OCI-LY7 (cell line): Measurements from ENCODE around the gene SCRN3.

Source experiments
- CTCF ChIP-seq: fragments of 200-600 bp; sonication (generic); conservative IDR thresholded peaks from 2 replicates; pipeline ENCODE4 v1.5.1; 2014; ENCODE audit warnings: mild to moderate bottlenecking, antibody characterized with exemption, low read length, moderate library complexity, mixed read lengths
- EZH2phosphoT487 ChIP-seq: fragments of 200-600 bp; sonication (generic); IDR thresholded peaks from 2 replicates; pipeline ENCODE4 v1.6.1; 2018; ENCODE audit warnings: low read depth, borderline replicate concordance, mild to moderate bottlenecking, mixed run types, antibody characterized with exemption, low read length, moderate library complexity, mixed read lengths

GRCh38 chr2:174397773-174398172 lies 2.2 kb downstream of the SCRN3 start:
- TF ChIP-seq EZH2phosphoT487 (no peak), CTCF (no peak)
